Measurements from ENCODE around the gene ARHGAP33.

- TF ChIP-seq POLR2AphosphoS5 (IDR thresholded peaks at IDR 0.05) (no peak), EP300 (IDR thresholded peaks at IDR 0.05) (no peak)
Measured at GRCh38 chr19:35727053-35727955, 48.1 kb upstream of the ARHGAP33 start.
